Neural cell (in vitro differentiated cells): Measurements from ENCODE around the gene HS3ST3B1. TPM values are rescaled to one million over a fixed set of nuclear protein-coding genes. Genes with fewer than 3 reads are reported as not detected.

Source experiments
- H2AFZ ChIP-seq: fragments of 200-600, 300-800 bp; sonication (generic), shearing (Covaris generic); 2 replicates; pipeline ENCODE4 v1.6.0; 2014; ENCODE audit warnings: low read depth, mild to moderate bottlenecking, antibody characterized with exemption, low read length, moderate library complexity
- H3F3A ChIP-seq: fragments of 200-600 bp; shearing (Covaris generic); 2 replicates; pipeline ENCODE4 v1.6.1; 2016; ENCODE audit warnings: mild to moderate bottlenecking, moderate library complexity, mixed read lengths, antibody characterized with exemption, low read length; ENCODE audit not compliant: insufficient read depth, poor library complexity, severe bottlenecking
- H3K27ac ChIP-seq: fragments of 200-600, 300-800 bp; sonication (generic), shearing (Covaris generic); 2 replicates; pipeline ENCODE4 v1.5.1; 2014; ENCODE audit warnings: mild to moderate bottlenecking, low read length, moderate library complexity
- H3K27me3 ChIP-seq: fragments of 300-800, 200-600 bp; sonication (generic), shearing (Covaris generic); 2 replicates; pipeline ENCODE4 v1.6.0; 2014; ENCODE audit warnings: mild to moderate bottlenecking, low read depth, low read length, moderate library complexity; ENCODE audit not compliant: insufficient read depth
- H3K36me3 ChIP-seq: fragments of 300-800, 200-600 bp; sonication (generic), shearing (Covaris generic); 2 replicates; pipeline ENCODE4 v1.5.1; 2014; ENCODE audit warnings: mild to moderate bottlenecking, antibody characterized with exemption, low read length, moderate library complexity; ENCODE audit not compliant: insufficient read depth
- H3K4me2 ChIP-seq: fragments of 300-800, 200-600 bp; sonication (generic), shearing (Covaris generic); 2 replicates; pipeline ENCODE4 v1.6.0; 2014; ENCODE audit warnings: mild to moderate bottlenecking, low read length
- H3K4me3 ChIP-seq: fragments of 300-800, 200-600 bp; sonication (generic), shearing (Covaris generic); 2 replicates; pipeline ENCODE4 v1.5.1; 2014; ENCODE audit warnings: mild to moderate bottlenecking, low read length, moderate library complexity
- H3K79me2 ChIP-seq: fragments of 200-600 bp; shearing (Covaris generic); replicated peaks from 2 replicates; pipeline ENCODE4 v1.6.0; 2014; ENCODE audit warnings: mild to moderate bottlenecking, low read length, moderate library complexity; ENCODE audit not compliant: insufficient read depth
- H3K9ac ChIP-seq: fragments of 300-800, 200-600 bp; sonication (generic), shearing (Covaris generic); 2 replicates; pipeline ENCODE4 v1.6.1; 2016; ENCODE audit warnings: mild to moderate bottlenecking, low read length, mixed read lengths
- H3K9me2 ChIP-seq: fragments of 200-600 bp; shearing (Covaris generic); 2 replicates; pipeline ENCODE4 v1.6.1; 2016; ENCODE audit warnings: mild to moderate bottlenecking, low read length, mixed read lengths; ENCODE audit not compliant: insufficient read depth
- H3K9me3 ChIP-seq: fragments of 200-600, 300-800 bp; sonication (generic), shearing (Covaris generic); 2 replicates; pipeline ENCODE4 v1.6.1; 2016; ENCODE audit warnings: mild to moderate bottlenecking, mixed run types, low read length, moderate library complexity, mixed read lengths
- H4K20me1 ChIP-seq: fragments of 200-600 bp; shearing (Covaris generic); 2 replicates; pipeline ENCODE4 v1.6.1; 2016; ENCODE audit warnings: mild to moderate bottlenecking, mixed run types; ENCODE audit not compliant: insufficient read depth
- CTCF ChIP-seq: fragments of 450-650 bp; IDR thresholded peaks from 2 replicates; pipeline ENCODE4 v1.5.1; 2014; ENCODE audit warnings: antibody characterized with exemption, mild to moderate bottlenecking, moderate library complexity; ENCODE audit not compliant: poor library complexity, severe bottlenecking
- EP300 ChIP-seq: fragments of 450-650 bp; conservative IDR thresholded peaks from 2 replicates; pipeline ENCODE4 v1.6.1; 2014; ENCODE audit warnings: antibody characterized with exemption, mild to moderate bottlenecking, moderate library complexity; ENCODE audit not compliant: poor library complexity, severe bottlenecking
- EZH2 ChIP-seq: fragments of 200-600, 300-800 bp; shearing (Covaris generic), sonication (generic); IDR thresholded peaks from 2 replicates; pipeline ENCODE4 v1.6.1; 2014; ENCODE audit warnings: antibody characterized with exemption, low read length, borderline replicate concordance, mild to moderate bottlenecking; ENCODE audit not compliant: insufficient read depth, poor library complexity, severe bottlenecking
- MXI1 ChIP-seq: fragments of 450-650 bp; conservative IDR thresholded peaks from 2 replicates; pipeline ENCODE4 v1.6.1; 2014; ENCODE audit warnings: antibody characterized with exemption, mild to moderate bottlenecking; ENCODE audit not compliant: poor library complexity, severe bottlenecking
- POLR2AphosphoS5 ChIP-seq: IDR thresholded peaks from 2 replicates; pipeline ENCODE4 v1.6.1; 2012
- RAD21 ChIP-seq: fragments of 450-650 bp; conservative IDR thresholded peaks from 2 replicates; pipeline ENCODE4 v1.6.1; 2014; ENCODE audit warnings: antibody characterized with exemption, mild to moderate bottlenecking, moderate library complexity
- SMC3 ChIP-seq: fragments of 450-650 bp; conservative IDR thresholded peaks from 2 replicates; pipeline ENCODE4 v1.6.1; 2014; ENCODE audit warnings: antibody characterized with exemption, mild to moderate bottlenecking, moderate library complexity; ENCODE audit not compliant: poor library complexity
- TAF1 ChIP-seq: IDR thresholded peaks from 2 replicates; pipeline ENCODE4 v1.6.1; 2012; ENCODE audit warnings: low read depth
- polyA plus RNA-seq: library from polyadenylated mRNA; depleted of rRNA; stranded (reverse); fragments of >200 nt; gene quantifications from 2 replicates; pipeline ENCODE4 v1.2.3, GENCODE V29; 2014
- TF ChIP-seq, protein P1 (sequence below): IDR thresholded peaks from 2 replicates; pipeline ENCODE4 v1.6.1; 2012; ENCODE audit warnings: borderline replicate concordance

HS3ST3B1 gene
- polyA plus RNA-seq, 1 donor from 2014 or later, result 0.58 TPM

DNA sequence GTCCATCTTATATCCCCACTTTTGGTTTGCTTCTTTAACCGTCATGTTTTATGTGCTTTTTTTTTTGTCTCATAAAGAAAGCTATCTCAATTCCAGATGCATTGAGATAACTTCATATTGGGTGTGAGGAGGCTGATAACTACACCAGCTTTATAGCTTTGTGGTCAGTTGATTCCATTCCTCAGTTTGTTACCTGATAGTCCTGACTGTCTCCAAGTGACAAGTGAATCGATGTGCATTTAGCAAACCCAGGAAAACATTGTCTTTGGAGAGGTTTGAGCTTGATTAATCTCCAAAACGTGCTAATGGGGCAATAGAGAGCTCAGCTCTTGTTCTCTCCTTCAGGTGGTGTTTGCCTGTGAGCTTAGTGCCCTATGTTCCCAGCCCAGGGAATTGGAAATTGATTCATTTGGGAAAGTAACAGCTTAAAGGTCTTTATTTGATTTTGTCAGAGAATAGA lies 22.7 kb downstream of the HS3ST3B1 start:
- no peak overlapping the region for H2AFZ ChIP-seq
- no peak overlapping the region for H3K9ac ChIP-seq
- no peaks in the 10 kb centered on the region for H3K79me2 ChIP-seq
- no peaks in the 10 kb centered on the region for H3K9me3 ChIP-seq
- no peak for TF ChIP-seq RAD21
- TF ChIP-seq MXI1, result no peak
- no peak for TF ChIP-seq EP300
- TF ChIP-seq CTCF, result no peak
- TF ChIP-seq TAF1, result no peak
- TF ChIP-seq, protein P1, sequence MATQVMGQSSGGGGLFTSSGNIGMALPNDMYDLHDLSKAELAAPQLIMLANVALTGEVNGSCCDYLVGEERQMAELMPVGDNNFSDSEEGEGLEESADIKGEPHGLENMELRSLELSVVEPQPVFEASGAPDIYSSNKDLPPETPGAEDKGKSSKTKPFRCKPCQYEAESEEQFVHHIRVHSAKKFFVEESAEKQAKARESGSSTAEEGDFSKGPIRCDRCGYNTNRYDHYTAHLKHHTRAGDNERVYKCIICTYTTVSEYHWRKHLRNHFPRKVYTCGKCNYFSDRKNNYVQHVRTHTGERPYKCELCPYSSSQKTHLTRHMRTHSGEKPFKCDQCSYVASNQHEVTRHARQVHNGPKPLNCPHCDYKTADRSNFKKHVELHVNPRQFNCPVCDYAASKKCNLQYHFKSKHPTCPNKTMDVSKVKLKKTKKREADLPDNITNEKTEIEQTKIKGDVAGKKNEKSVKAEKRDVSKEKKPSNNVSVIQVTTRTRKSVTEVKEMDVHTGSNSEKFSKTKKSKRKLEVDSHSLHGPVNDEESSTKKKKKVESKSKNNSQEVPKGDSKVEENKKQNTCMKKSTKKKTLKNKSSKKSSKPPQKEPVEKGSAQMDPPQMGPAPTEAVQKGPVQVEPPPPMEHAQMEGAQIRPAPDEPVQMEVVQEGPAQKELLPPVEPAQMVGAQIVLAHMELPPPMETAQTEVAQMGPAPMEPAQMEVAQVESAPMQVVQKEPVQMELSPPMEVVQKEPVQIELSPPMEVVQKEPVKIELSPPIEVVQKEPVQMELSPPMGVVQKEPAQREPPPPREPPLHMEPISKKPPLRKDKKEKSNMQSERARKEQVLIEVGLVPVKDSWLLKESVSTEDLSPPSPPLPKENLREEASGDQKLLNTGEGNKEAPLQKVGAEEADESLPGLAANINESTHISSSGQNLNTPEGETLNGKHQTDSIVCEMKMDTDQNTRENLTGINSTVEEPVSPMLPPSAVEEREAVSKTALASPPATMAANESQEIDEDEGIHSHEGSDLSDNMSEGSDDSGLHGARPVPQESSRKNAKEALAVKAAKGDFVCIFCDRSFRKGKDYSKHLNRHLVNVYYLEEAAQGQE, result no peak
- no peak for TF ChIP-seq EZH2
- no peak for TF ChIP-seq POLR2AphosphoS5
- no peaks in the 10 kb centered on the region for H3K9me2 ChIP-seq
- H3K27me3 ChIP-seq, result no peaks in the 10 kb centered on the region
- no peak overlapping the region for H3K4me3 ChIP-seq
- no peak overlapping the region for H3K4me2 ChIP-seq
- no peaks in the 10 kb centered on the region for H3K36me3 ChIP-seq
- H3K27ac ChIP-seq, result no peak overlapping the region
- no peaks in the 10 kb centered on the region for H3F3A ChIP-seq
- no peaks in the 10 kb centered on the region for H4K20me1 ChIP-seq

DNA sequence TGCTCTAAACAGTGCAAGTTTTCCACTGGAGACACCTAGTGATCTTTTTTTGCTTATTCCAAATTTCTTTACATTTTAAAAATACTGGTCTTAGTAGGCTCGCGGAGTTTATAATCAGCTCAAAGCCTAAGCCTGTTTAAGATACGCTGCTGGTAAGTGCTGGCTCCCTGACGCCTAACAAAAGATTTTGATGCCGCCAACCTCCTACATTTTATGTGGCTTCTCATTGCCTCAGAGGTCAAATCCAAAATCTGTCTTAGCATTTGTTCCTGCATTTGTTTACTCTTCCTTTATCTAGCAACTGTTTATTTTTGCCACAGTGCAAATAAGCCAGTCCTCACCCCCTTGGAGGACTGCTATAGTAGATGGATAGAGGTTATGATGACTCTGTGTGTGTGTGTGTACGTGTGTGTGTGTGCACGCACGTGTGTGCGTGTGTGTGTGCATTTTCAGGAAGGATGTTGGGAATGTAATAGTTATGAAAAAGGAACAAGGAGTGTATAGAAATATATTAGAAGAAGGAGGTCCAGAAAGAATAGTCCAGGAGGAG lies 24.8 kb downstream of the HS3ST3B1 start:
- H3K9ac ChIP-seq, result no peak overlapping the region
- H3F3A ChIP-seq, result no peaks in the 10 kb centered on the region
- no peak overlapping the region for H3K4me2 ChIP-seq
- no peaks in the 10 kb centered on the region for H3K79me2 ChIP-seq
- no peaks in the 10 kb centered on the region for H3K9me2 ChIP-seq
- H3K4me3 ChIP-seq, result no peak overlapping the region
- TF ChIP-seq SMC3 (no peak), RAD21 (no peak), TAF1 (no peak), MXI1 (no peak), POLR2AphosphoS5 (no peak), EP300 (no peak), EZH2 (no peak), CTCF (no peak)
- TF ChIP-seq, protein P1, result no peak
- no peak overlapping the region for H2AFZ ChIP-seq
- H3K27ac ChIP-seq, result no peak overlapping the region
- no peaks in the 10 kb centered on the region for H3K9me3 ChIP-seq
- H3K36me3 ChIP-seq, result no peaks in the 10 kb centered on the region
- H4K20me1 ChIP-seq, result no peaks in the 10 kb centered on the region
- no peaks in the 10 kb centered on the region for H3K27me3 ChIP-seq
